Tibial nerve (tissue), 3 donors: ENCODE results near the gene RBP3.

ENCODE experiments used
- POLR2A ChIP-seq, 2 donors: fragments of 450-650 bp; IDR thresholded peaks; one replicate each; pipeline ENCODE4 v1.6.1; 2017; ENCODE audit warnings: antibody characterized with exemption in 2 of 2, mild to moderate bottlenecking in 2 of 2, moderate library complexity in 2 of 2
- TF ChIP-seq, protein P1 (sequence below), 5 experiments: fragments of 200-600 bp in 3 of 5; fragments of 450-650 bp in 2 of 5; sonication (generic) in 3 of 5; IDR thresholded peaks; one replicate each; pipeline ENCODE4 v1.5.1; 2016 to 2019; ENCODE audit warnings: antibody characterized with exemption in 5 of 5, mild to moderate bottlenecking in 3 of 5, moderate library complexity in 2 of 5

GRCh38 chr10:47335906-47336305 is 12.3 kb upstream of the RBP3 start:
- TF ChIP-seq, protein P1, sequence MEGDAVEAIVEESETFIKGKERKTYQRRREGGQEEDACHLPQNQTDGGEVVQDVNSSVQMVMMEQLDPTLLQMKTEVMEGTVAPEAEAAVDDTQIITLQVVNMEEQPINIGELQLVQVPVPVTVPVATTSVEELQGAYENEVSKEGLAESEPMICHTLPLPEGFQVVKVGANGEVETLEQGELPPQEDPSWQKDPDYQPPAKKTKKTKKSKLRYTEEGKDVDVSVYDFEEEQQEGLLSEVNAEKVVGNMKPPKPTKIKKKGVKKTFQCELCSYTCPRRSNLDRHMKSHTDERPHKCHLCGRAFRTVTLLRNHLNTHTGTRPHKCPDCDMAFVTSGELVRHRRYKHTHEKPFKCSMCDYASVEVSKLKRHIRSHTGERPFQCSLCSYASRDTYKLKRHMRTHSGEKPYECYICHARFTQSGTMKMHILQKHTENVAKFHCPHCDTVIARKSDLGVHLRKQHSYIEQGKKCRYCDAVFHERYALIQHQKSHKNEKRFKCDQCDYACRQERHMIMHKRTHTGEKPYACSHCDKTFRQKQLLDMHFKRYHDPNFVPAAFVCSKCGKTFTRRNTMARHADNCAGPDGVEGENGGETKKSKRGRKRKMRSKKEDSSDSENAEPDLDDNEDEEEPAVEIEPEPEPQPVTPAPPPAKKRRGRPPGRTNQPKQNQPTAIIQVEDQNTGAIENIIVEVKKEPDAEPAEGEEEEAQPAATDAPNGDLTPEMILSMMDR (IDR thresholded peaks at IDR 0.05) = no peak
- TF ChIP-seq POLR2A (IDR thresholded peaks at IDR 0.05) = no peak
